Small intestine (tissue), 7 donors: ENCODE data around the gene VEPH1. TPM values are rescaled to one million over a fixed set of nuclear protein-coding genes. Genes with fewer than 3 reads are reported as not detected.

Source experiments
- DNase-seq, 2 donors: peaks; one replicate each; pipeline versions ENCODE4 v3.0.0 to v3.0.0-alpha.2; 2013
- FAIRE-seq: peaks from 2 replicates; lab custom pipeline; 2012; peaks lifted over from hg19 to GRCh38; lab: Jason Lieb, UNC
- H3K27ac ChIP-seq, 3 donors: one replicate each; pipeline ENCODE4 v1.5.1; 2013; ENCODE audit warnings: low read length in 2 of 3, mild to moderate bottlenecking in 2 of 3, control low read depth in 1 of 3, inconsistent platforms in 1 of 3, low read depth in 1 of 3, moderate library complexity in 1 of 3
- H3K27me3 ChIP-seq, 3 donors: one replicate each; pipeline ENCODE4 v1.6.1; 2013; ENCODE audit warnings: low read length in 3 of 3, inconsistent platforms in 1 of 3; ENCODE audit not compliant: control insufficient read depth in 3 of 3, insufficient read depth in 3 of 3
- H3K36me3 ChIP-seq, 3 donors: one replicate each; pipeline ENCODE4 v1.6.1; 2013; ENCODE audit warnings: low read length in 3 of 3, inconsistent platforms in 1 of 3, low read depth in 1 of 3, mild to moderate bottlenecking in 1 of 3, moderate library complexity in 1 of 3; ENCODE audit not compliant: control insufficient read depth in 3 of 3, insufficient read depth in 2 of 3
- H3K4me1 ChIP-seq, 3 donors: one replicate each; pipeline ENCODE4 v1.6.1; 2013; ENCODE audit warnings: low read length in 2 of 3, inconsistent platforms in 1 of 3, low read depth in 1 of 3, mild to moderate bottlenecking in 1 of 3, moderate library complexity in 1 of 3; ENCODE audit not compliant: control insufficient read depth in 3 of 3, insufficient read depth in 2 of 3
- H3K4me3 ChIP-seq, 3 donors: one replicate each; pipeline ENCODE4 v1.5.1; 2013; ENCODE audit warnings: low read length in 3 of 3, control low read depth in 1 of 3, inconsistent platforms in 1 of 3, low read depth in 1 of 3, mild to moderate bottlenecking in 1 of 3, moderate library complexity in 1 of 3
- H3K9me3 ChIP-seq, 2 donors: one replicate each; pipeline ENCODE4 v1.6.1; 2013; ENCODE audit warnings: low read depth in 1 of 2, low read length in 1 of 2; ENCODE audit not compliant: control insufficient read depth in 2 of 2, insufficient read depth in 1 of 2
- WGBS, 3 donors: extraction: QIAGEN DNeasy Blood & Tissue Kit; methylation state at CpG; one replicate each; pipeline ENCODE4 v1.1.7; 2013; 5-methylcytosine and 5-hydroxymethylcytosine counted together
- polyA plus RNA-seq, 4 donors: library from polyadenylated mRNA; stranded (reverse) in 3 of 4; unstranded in 1 of 4; fragments of 200-250 nt in 3 of 4; fragments of 120-200 nt in 1 of 4; gene quantifications; one replicate each; pipeline versions ENCODE4 v1.2.1 to v1.2.3, GENCODE V29; 2013
- donor health status: healthy with polysubstance abuse.
- donor health status: control.
- donor health status: control.
- donor health status: Bipolar disorder and iron deficiency.
- donor health status: healthy.

The VEPH1 gene
- polyA plus RNA-seq, 4 donors = 0.04 to 0.18 TPM; not detected in 2

DNA sequence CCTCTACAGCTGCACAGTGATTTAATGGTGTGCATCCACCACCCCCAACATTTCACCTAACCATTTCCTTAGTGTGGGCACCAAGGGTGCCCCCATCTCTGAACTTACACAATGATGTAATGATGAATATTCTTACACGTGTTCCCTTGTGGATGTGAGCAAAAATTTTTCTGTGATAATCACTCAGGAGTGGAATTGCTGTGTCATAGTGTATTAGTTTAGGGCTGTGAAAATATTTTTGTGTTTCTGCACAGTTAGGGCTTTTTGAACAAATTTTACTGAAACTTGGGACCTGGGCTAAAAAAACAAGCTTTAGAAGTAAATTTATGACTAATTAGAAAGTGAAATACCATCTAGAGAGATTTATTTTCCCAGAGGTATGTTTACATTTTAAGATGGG, 208.7 kb downstream of the VEPH1 start:
- Histone ChIP-seq H3K27ac (no peak overlapping the region), H3K4me1 (no peaks in the 10 kb centered on the region), H3K36me3 (no peaks in the 10 kb centered on the region), H3K9me3 (no peaks in the 10 kb centered on the region), H3K27me3 (no peaks in the 10 kb centered on the region), H3K4me3 (no peak overlapping the region)
- 47 to 61% (median 54%) methylated on average over 1 of the region's 1 CpG for WGBS, 3 donors
- DNase-seq (no peak), FAIRE-seq (no peak)

DNA sequence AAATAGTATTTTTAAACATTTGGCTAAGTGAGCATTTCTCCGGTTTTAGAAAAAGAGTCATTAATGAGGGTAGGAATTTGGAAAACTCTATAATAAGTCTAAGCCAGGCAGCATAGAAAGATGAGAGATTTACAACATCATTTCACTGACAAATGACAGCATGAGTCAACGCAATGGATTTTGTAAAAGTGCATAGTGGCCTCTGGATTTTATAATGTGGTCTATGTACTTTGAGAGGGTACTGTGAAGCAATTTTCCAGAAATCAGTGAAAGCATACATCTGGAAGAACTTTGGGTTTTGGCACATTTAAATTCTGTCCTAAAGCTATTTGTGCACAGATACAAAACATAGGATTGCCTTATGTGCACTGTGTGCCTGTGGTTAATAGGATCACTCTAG, 212.4 kb downstream of the VEPH1 start:
- H3K4me3 ChIP-seq = no peak overlapping the region
- WGBS, 3 donors = 58 to 75% (median 64%) methylated on average over 2 of the region's 2 CpGs
- no peaks in the 10 kb centered on the region for H3K27me3 ChIP-seq
- no peaks in the 10 kb centered on the region for H3K36me3 ChIP-seq
- no peak for DNase-seq
- no peak for FAIRE-seq
- no peaks in the 10 kb centered on the region for H3K4me1 ChIP-seq
- no peak overlapping the region for H3K27ac ChIP-seq
- no peaks in the 10 kb centered on the region for H3K9me3 ChIP-seq

DNA sequence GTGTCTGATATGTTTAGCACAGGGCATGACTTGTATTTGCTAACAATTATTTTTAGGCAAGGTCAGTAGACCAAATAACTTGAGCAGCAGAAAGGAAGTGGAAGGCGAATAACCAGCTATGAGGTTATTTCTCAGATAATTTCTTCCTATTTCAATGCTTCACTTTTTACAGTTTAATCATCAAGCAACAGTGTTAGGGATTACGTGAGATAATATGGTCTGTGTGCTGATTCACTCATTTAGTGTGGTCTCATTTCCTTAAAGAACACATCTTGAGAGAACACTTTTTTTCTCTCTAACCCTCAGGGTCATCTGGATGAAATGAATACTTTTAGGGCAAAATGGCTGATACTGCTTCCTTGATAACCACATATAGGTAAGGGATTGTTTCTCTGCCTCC, 217.2 kb downstream of the VEPH1 start:
- FAIRE-seq (no peak), DNase-seq (no peak)
- Histone ChIP-seq H3K27ac (no peak overlapping the region), H3K4me3 (no peak overlapping the region), H3K4me1 (no peaks in the 10 kb centered on the region), H3K36me3 (no peaks in the 10 kb centered on the region), H3K9me3 (no peaks in the 10 kb centered on the region), H3K27me3 (no peaks in the 10 kb centered on the region)
- WGBS, 3 donors = 81 to 83% (median 81%) methylated on average over 2 of the region's 2 CpGs

DNA sequence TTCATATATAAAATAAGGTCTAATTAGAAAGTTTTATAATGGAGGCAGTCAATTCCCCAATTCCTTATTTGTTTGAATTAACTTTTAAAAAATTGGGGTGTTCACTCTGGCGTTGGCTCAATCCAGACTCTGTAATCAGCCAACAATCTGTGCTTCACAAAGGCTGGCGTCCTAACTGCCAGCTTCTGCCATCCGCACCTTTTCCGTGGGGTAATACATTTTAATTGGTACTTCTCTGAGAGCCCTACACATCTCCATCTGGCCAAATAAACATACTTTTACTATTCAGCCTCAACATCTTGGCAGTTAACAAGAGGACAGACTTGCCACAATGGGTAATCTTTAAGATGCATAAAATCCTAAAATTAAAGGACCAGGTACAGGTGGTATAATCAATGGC, 218.1 kb downstream of the VEPH1 start:
- FAIRE-seq (no peak), DNase-seq (no peak)
- WGBS, 3 donors = 87 to 92% (median 88%) methylated on average over 4 of the region's 4 CpGs

DNA sequence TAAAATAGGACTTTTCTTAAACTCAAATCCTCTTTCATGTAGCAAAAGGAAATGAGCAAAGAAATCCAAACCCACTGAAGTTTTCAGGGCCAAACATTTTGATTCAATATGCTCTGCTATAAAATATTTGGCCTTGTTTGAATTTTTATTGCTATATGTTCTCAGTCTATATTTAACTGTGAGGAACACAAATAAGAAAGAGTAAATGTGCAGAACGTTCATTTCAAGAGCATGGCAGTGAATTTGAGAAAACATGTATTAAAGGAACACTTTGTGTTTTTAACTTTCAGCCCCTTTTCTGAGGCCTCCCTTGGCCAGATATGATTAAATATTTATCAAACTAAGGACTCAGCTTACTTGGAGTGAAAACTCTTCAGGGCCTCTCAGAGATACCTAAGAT, 218.5 kb downstream of the VEPH1 start:
- Histone ChIP-seq H3K9me3 (no peaks in the 10 kb centered on the region), H3K36me3 (no peaks in the 10 kb centered on the region), H3K27ac (no peak overlapping the region), H3K4me3 (no peak overlapping the region), H3K4me1 (no peaks in the 10 kb centered on the region), H3K27me3 (no peaks in the 10 kb centered on the region)
- FAIRE-seq (no peak), DNase-seq (no peak)
- WGBS, 3 donors = 46 to 51% (median 51%) methylated on average over 1 of the region's 1 CpG

More for the DNA sequence above, 218.1 kb downstream of the VEPH1 start:
- Histone ChIP-seq H3K9me3 (no peaks in the 10 kb centered on the region), H3K36me3 (no peaks in the 10 kb centered on the region), H3K4me1 (no peaks in the 10 kb centered on the region), H3K4me3 (no peak overlapping the region), H3K27ac (no peak overlapping the region), H3K27me3 (no peaks in the 10 kb centered on the region)

DNA sequence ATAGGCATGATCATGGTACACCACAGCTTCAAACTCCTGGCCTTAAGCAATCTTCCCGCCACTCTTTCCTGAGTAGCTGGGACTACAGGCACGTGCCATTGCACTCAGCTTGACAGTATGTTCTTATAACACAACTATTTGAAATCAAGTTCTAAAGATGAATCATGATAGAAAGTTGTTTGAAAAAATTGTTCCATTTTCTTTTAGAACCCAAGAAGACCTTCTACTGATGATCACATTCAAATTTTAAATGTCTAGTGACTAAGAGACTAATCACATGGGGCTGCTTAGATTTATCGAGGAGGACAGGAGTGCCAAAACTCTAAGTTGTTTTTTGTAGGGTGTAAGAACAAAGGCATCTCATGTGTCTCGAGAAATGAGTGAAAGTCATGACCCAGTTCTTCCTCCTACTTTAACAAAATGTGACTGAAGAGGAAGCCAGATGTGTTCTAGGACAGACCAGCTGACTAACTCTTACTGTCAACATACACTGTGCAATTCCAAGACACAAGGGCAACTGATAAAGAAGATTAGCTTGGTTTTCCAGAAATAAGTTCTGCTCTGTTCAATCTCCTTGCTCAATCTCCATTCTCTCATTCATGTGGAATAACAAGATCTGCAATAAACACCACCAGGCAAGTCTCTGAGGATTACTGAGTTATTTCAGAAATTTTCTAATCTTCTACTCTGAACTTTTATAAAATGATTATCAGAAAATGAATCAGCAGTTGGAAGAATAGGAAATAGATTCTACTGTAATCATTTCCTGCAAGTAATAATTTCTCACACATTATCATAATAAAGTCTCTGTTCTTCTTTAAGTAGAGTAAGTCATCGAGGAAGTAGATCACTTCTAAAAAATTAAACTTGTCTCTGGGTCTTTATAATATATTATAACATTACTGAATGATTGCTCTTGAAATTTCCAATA, 220.7 kb downstream of the VEPH1 start:
- H3K4me1 ChIP-seq = no peaks in the 10 kb centered on the region
- no peaks in the 10 kb centered on the region for H3K36me3 ChIP-seq
- WGBS, 3 donors = 68 to 79% (median 69%) methylated on average over 5 of the region's 5 CpGs
- H3K27me3 ChIP-seq = no peaks in the 10 kb centered on the region
- no peak overlapping the region for H3K4me3 ChIP-seq
- DNase-seq (no peak), FAIRE-seq (no peak)
- H3K9me3 ChIP-seq = no peaks in the 10 kb centered on the region
- H3K27ac ChIP-seq = no peak overlapping the region

DNA sequence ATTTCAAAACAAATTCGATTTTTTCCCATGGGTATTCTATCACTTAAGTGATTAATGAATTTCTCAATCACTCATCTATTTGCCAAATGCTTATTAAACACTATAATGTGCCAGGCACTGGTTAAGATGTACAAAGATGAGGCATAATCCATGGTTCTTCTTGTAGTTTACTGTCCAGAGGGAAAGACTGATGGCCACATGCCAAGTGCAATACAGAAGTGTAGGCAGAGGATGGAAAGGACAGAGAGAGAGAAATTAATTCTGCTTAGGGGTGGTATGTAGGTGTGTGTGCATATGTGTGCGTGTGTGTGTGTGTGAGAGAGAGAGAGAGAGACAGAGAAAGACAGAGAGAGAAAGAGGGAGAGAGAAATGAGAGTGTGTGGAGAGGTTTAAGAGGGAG, 222.4 kb downstream of the VEPH1 start:
- no peak for DNase-seq
- H3K4me1 ChIP-seq = no peaks in the 10 kb centered on the region
- FAIRE-seq = no peak

DNA sequence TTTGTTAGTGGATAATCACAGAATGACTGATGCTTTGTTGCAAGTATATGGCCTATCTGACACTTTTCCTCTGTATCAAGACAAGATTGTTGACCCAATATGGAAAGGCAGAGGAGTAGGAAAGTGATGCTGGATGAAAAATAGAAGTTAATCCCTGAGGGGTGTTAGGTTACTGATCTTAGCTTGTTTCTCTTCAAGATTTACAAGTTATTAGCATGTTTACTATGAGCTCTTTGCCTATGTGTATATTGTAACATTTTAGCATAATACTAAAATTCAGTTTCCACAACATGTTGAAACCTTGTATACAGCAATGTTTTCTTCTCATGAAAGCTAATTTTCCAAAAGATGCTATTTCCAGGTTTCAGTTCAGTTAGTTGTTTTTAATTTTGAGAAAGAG, 222.9 kb downstream of the VEPH1 start:
- DNase-seq (no peak), FAIRE-seq (no peak)
- Histone ChIP-seq H3K27ac (no peak overlapping the region), H3K27me3 (no peaks in the 10 kb centered on the region), H3K36me3 (no peaks in the 10 kb centered on the region), H3K4me1 (no peaks in the 10 kb centered on the region), H3K9me3 (no peaks in the 10 kb centered on the region), H3K4me3 (no peak overlapping the region)

More for the DNA sequence above, 222.4 kb downstream of the VEPH1 start:
- H3K4me3 ChIP-seq = no peak overlapping the region
- WGBS, 3 donors = 54 to 75% (median 62%) methylated on average over 2 of the region's 2 CpGs
- no peaks in the 10 kb centered on the region for H3K9me3 ChIP-seq
- no peaks in the 10 kb centered on the region for H3K36me3 ChIP-seq
- H3K27me3 ChIP-seq = no peaks in the 10 kb centered on the region
- no peak overlapping the region for H3K27ac ChIP-seq
